Kidney (tissue), 14 donors: ENCODE measurements around the gene METTL15. TPM values are rescaled to one million over a fixed set of nuclear protein-coding genes. Genes with fewer than 3 reads are reported as not detected.

ENCODE experiments used
- DNase-seq, 5 donors: peaks; one replicate each; pipeline ENCODE4 v3.0.0-alpha.2; 2013 to 2020
- FAIRE-seq: peaks from 2 replicates; lab custom pipeline; 2012; peaks lifted over from hg19 to GRCh38; lab: Jason Lieb, UNC
- H3K27ac ChIP-seq, 2 donors: one replicate each; pipeline ENCODE4 v1.7.0; 2013; ENCODE audit warnings: low read depth in 2 of 2, low read length in 2 of 2, inconsistent platforms in 1 of 2
- H3K27me3 ChIP-seq: one replicate; pipeline ENCODE4 v1.7.1; 2013; ENCODE audit warnings: low read length, inconsistent platforms; ENCODE audit not compliant: control insufficient read depth, insufficient read depth
- H3K36me3 ChIP-seq, 3 donors: one replicate each; pipeline versions ENCODE4 v1.7.0 to v1.7.1; 2013; ENCODE audit warnings: low read length in 3 of 3, control low read depth in 1 of 3, inconsistent platforms in 1 of 3; ENCODE audit not compliant: insufficient read depth in 3 of 3, control insufficient read depth in 2 of 3
- H3K4me1 ChIP-seq, 3 donors: one replicate each; pipeline versions ENCODE4 v1.7.0 to v1.7.1; 2013; ENCODE audit warnings: low read length in 3 of 3, inconsistent platforms in 1 of 3, low read depth in 1 of 3; ENCODE audit not compliant: control insufficient read depth in 2 of 3, insufficient read depth in 2 of 3
- H3K4me3 ChIP-seq, 3 donors: one replicate each; pipeline versions ENCODE4 v1.7.0 to v1.8.1; 2013; ENCODE audit warnings: low read length in 3 of 3, control low read depth in 1 of 3, inconsistent platforms in 1 of 3
- H3K9ac ChIP-seq, 3 donors: one replicate each; pipeline versions ENCODE4 v1.7.0 to v1.7.1; 2013; ENCODE audit warnings: low read length in 3 of 3, control low read depth in 1 of 3, inconsistent platforms in 1 of 3
- H3K9me3 ChIP-seq, 3 donors: one replicate each; pipeline versions ENCODE4 v1.7.0 to v1.7.1; 2013; ENCODE audit warnings: low read length in 3 of 3, control low read depth in 1 of 3, inconsistent platforms in 1 of 3; ENCODE audit not compliant: control insufficient read depth in 2 of 3, insufficient read depth in 1 of 3
- CTCF ChIP-seq: IDR thresholded peaks from 3 replicates; pipeline ENCODE4 v1.5.1; 2012; ENCODE audit warnings: mild to moderate bottlenecking, moderate library complexity, borderline replicate concordance; ENCODE audit not compliant: insufficient read depth; ENCODE audit errors: extremely low read depth
- intact Hi-C: fragments of 100-400 bp; cut with DNase I; formaldehyde crosslinking; loops from one replicate; pipeline ENCODE4 v1.11.1; 2022
- polyA plus RNA-seq: library from polyadenylated mRNA; stranded (reverse); fragments of 350-450 nt; fragmentation: Illumina TruSeq; extraction: RNeasy Lipid Tissue Mini Kit (QIAGEN cat#74804); gene quantifications from one replicate; pipeline ENCODE4 v1.2.3, GENCODE V29; 2014; ENCODE audit warnings: low read depth, low replicate concordance; ENCODE audit not compliant: insufficient read depth
- total RNA-seq: library from RNA; stranded (reverse); fragmentation: NEBNext Ultra II Directional; extraction: Animal tissue kit (Norgen Biotek cat#: 25700); gene quantifications from one replicate; pipeline ENCODE4 v1.2.1, GENCODE V29; 2021
- donor health status: control.
- donor health status: control.
- donor health status: control.
- donor health status: control.
- donor health status: control.
- donor health status: DM: yes; HTN: yes; CAD: no.
- donor health status: Normal renal cell carcinoma (clear cell type).

Gene METTL15
- total and polyA plus RNA-seq, 2 donors from 2014 or later, result 6.4 to 14.7 TPM

- no peak for DNase-seq
- FAIRE-seq, result no peak
- H3K36me3 ChIP-seq, result no peaks in the 10 kb centered on the region
- no peak overlapping the region for H3K9ac ChIP-seq
- intact Hi-C loops, result no loop called here
- H3K27ac ChIP-seq, result no peak overlapping the region
- H3K27me3 ChIP-seq, result no peaks in the 10 kb centered on the region
- TF ChIP-seq CTCF, result no peak
- no peaks in the 10 kb centered on the region for H3K4me1 ChIP-seq
- no peaks in the 10 kb centered on the region for H3K9me3 ChIP-seq
- no peak overlapping the region for H3K4me3 ChIP-seq
Measured at GRCh38 chr11:28168718-28169117, 60.5 kb downstream of the METTL15 start.

- Histone ChIP-seq H3K27ac (no peak overlapping the region), H3K9ac (no peak overlapping the region), H3K4me1 (no peaks in the 10 kb centered on the region), H3K4me3 (no peak overlapping the region), H3K27me3 (no peaks in the 10 kb centered on the region), H3K9me3 (no peaks in the 10 kb centered on the region), H3K36me3 (no peaks in the 10 kb centered on the region)
- FAIRE-seq, result no peak
- no peak for TF ChIP-seq CTCF
- intact Hi-C loops, result no loop called here
- DNase-seq, result no peak
Measured at GRCh38 chr11:28169816-28170215, 61.6 kb downstream of the METTL15 start.

DNA sequence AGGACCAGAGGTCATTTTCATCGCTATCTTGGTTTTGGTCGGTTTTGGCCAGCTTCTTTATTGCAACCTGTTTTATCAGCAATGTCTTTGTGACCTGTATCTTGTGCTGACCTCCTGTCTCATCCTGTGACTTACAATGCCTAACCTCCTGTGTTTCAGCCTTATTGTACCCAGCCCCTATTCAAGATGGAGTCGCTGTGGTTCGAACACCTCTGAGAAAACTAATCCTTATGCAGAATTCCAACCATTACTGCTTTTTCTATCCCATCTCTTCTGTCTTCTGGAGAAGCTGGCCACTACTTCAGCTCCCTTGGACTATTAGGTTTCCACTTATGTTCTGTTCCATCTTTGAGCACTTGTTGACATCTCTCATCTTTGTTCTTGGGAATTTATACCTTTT is 62.6 kb downstream of the METTL15 start:
- FAIRE-seq (no peak), DNase-seq (no peak)
- H3K9me3 ChIP-seq, result no peaks in the 10 kb centered on the region
- no peak overlapping the region for H3K9ac ChIP-seq
- no peaks in the 10 kb centered on the region for H3K36me3 ChIP-seq
- intact Hi-C loops, result no loop called here
- TF ChIP-seq CTCF, result no peak
- H3K4me1 ChIP-seq, result no peaks in the 10 kb centered on the region
- H3K4me3 ChIP-seq, result no peak overlapping the region
- H3K27me3 ChIP-seq, result no peaks in the 10 kb centered on the region
- H3K27ac ChIP-seq, result no peak overlapping the region

DNA sequence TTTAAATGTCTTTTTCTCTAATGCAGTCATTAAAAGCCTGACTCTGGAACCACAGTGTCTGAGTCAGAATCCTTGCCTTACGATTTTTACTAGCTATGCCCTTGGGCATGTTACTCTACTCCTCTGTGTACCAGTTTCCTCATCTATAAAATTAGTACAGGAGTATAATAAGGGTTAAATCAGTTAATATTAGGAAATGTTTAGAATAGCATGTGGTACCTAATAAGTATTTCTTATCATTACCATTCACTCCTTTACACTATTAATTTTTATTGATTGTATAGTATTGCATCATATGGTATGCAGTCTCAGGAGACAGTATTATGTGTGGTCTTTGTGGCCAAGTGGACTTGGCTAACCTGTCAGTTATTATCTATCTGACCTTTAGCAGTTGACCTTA is 68.2 kb downstream of the METTL15 start:
- Histone ChIP-seq H3K9me3 (no peaks in the 10 kb centered on the region), H3K27me3 (no peaks in the 10 kb centered on the region), H3K9ac (no peak overlapping the region), H3K27ac (no peak overlapping the region), H3K4me3 (no peak overlapping the region), H3K36me3 (no peaks in the 10 kb centered on the region), H3K4me1 (no peaks in the 10 kb centered on the region)
- intact Hi-C loops, result no loop called here
- no peak for FAIRE-seq
- TF ChIP-seq CTCF, result no peak
- no peak for DNase-seq
